Lung (tissue), 12 donors: ENCODE data around the gene HOXB7. TPM values are rescaled to one million over a fixed set of nuclear protein-coding genes. Genes with fewer than 3 reads are reported as not detected.

ENCODE experiments used
- ATAC-seq: fragments of 200-7000 bp; cut with Tn5 transposase; one replicate; pipeline ENCODE4 v1.9.1; 2020; ENCODE audit warnings: moderate number of reproducible peaks; ENCODE audit not compliant: insufficient read depth, low FRiP score
- DNase-seq, 3 donors: peaks; one replicate each; pipeline ENCODE4 v3.0.0-alpha.2; 2013 to 2017
- H3K27ac ChIP-seq, 2 donors: one replicate each; pipeline ENCODE4 v1.5.1; 2013; ENCODE audit warnings: mild to moderate bottlenecking in 2 of 2, moderate library complexity in 2 of 2, control low read depth in 1 of 2, inconsistent platforms in 1 of 2, low read depth in 1 of 2, low read length in 1 of 2
- H3K27me3 ChIP-seq, 3 donors: one replicate each; pipeline ENCODE4 v1.5.1; 2013; ENCODE audit warnings: low read length in 2 of 3; ENCODE audit not compliant: control insufficient read depth in 3 of 3, insufficient read depth in 3 of 3
- H3K36me3 ChIP-seq, 4 donors: one replicate each; pipeline ENCODE4 v1.5.1; 2013; ENCODE audit warnings: low read length in 4 of 4, mild to moderate bottlenecking in 1 of 4, moderate library complexity in 1 of 4; ENCODE audit not compliant: control insufficient read depth in 4 of 4, insufficient read depth in 4 of 4
- H3K4me1 ChIP-seq, 5 donors: one replicate each; pipeline ENCODE4 v1.5.1; 2013; ENCODE audit warnings: low read length in 5 of 5, mild to moderate bottlenecking in 2 of 5, moderate library complexity in 1 of 5; ENCODE audit not compliant: control insufficient read depth in 5 of 5, insufficient read depth in 5 of 5
- H3K4me3 ChIP-seq: one replicate; pipeline ENCODE4 v1.5.1; 2013; ENCODE audit warnings: mild to moderate bottlenecking, control low read depth, moderate library complexity
- H3K9ac ChIP-seq, 2 donors: one replicate each; pipeline ENCODE4 v1.5.1; 2013; ENCODE audit warnings: low read length in 2 of 2, control low read depth in 1 of 2; ENCODE audit not compliant: insufficient read depth in 1 of 2
- H3K9me3 ChIP-seq, 4 donors: one replicate each; pipeline ENCODE4 v1.5.1; 2013; ENCODE audit warnings: low read length in 3 of 4, mild to moderate bottlenecking in 1 of 4, moderate library complexity in 1 of 4; ENCODE audit not compliant: control insufficient read depth in 4 of 4, insufficient read depth in 3 of 4
- WGBS, 2 donors: extraction: QIAGEN DNeasy Blood & Tissue Kit; methylation state at CpG; one replicate each; pipeline ENCODE4 v1.1.7; 2013; 5-methylcytosine and 5-hydroxymethylcytosine counted together
- polyA plus RNA-seq, 2 donors: library from polyadenylated mRNA; stranded (reverse); fragments of 200-250 nt; gene quantifications; one replicate each; pipeline ENCODE4 v1.2.1, GENCODE V29; 2013
- total RNA-seq, 2 donors: library from RNA; depleted of rRNA in 1 of 2; stranded (reverse); fragments of >200 nt in 1 of 2; gene quantifications; one replicate each; pipeline ENCODE4 v1.2.1, GENCODE V29; 2014 to 2021
- TF ChIP-seq, protein P1 (sequence below): IDR thresholded peaks from 2 replicates; pipeline ENCODE4 v1.5.1; 2012; ENCODE audit warnings: mild to moderate bottlenecking; ENCODE audit errors: control extremely low read depth, extremely low read depth
- donor health status: control.
- donor health status: control.
- donor health status: Bipolar disorder and iron deficiency.
- donor health status: healthy.
- donor health status: DM: yes; HTN: yes; CAD: no.

The HOXB7 gene
- total and polyA plus RNA-seq, 4 donors: 0.43 to 3.3 (median 2.3) TPM

- Histone ChIP-seq H3K9me3 (no peaks in the 10 kb centered on the region), H3K4me1 (peaks cover 0 to 58% (median 6%) of the 10 kb centered on the region in 5 donors), H3K9ac (peak overlapping the region; percentile 46 to 99), H3K27ac (peak overlapping the region in 1 of 2 donors; percentile 55), H3K36me3 (peaks cover 0 to 19% (median 3%) of the 10 kb centered on the region in 4 donors), H3K27me3 (peaks cover 7 to 68% (median 11%) of the 10 kb centered on the region in 3 donors), H3K4me3 (no peak overlapping the region)
- peak; percentile 66 for ATAC-seq
- peak; percentile 97 to 100 (median 99) for DNase-seq
- TF ChIP-seq, protein P1, sequence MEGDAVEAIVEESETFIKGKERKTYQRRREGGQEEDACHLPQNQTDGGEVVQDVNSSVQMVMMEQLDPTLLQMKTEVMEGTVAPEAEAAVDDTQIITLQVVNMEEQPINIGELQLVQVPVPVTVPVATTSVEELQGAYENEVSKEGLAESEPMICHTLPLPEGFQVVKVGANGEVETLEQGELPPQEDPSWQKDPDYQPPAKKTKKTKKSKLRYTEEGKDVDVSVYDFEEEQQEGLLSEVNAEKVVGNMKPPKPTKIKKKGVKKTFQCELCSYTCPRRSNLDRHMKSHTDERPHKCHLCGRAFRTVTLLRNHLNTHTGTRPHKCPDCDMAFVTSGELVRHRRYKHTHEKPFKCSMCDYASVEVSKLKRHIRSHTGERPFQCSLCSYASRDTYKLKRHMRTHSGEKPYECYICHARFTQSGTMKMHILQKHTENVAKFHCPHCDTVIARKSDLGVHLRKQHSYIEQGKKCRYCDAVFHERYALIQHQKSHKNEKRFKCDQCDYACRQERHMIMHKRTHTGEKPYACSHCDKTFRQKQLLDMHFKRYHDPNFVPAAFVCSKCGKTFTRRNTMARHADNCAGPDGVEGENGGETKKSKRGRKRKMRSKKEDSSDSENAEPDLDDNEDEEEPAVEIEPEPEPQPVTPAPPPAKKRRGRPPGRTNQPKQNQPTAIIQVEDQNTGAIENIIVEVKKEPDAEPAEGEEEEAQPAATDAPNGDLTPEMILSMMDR: peak; percentile 89
- WGBS, 2 donors: 9 to 16% methylated on average over 36 to 37 of the region's 37 CpGs
Observed at GRCh38 chr17:48593840-48594537, 16.8 kb downstream of the HOXB7 start.

DNA sequence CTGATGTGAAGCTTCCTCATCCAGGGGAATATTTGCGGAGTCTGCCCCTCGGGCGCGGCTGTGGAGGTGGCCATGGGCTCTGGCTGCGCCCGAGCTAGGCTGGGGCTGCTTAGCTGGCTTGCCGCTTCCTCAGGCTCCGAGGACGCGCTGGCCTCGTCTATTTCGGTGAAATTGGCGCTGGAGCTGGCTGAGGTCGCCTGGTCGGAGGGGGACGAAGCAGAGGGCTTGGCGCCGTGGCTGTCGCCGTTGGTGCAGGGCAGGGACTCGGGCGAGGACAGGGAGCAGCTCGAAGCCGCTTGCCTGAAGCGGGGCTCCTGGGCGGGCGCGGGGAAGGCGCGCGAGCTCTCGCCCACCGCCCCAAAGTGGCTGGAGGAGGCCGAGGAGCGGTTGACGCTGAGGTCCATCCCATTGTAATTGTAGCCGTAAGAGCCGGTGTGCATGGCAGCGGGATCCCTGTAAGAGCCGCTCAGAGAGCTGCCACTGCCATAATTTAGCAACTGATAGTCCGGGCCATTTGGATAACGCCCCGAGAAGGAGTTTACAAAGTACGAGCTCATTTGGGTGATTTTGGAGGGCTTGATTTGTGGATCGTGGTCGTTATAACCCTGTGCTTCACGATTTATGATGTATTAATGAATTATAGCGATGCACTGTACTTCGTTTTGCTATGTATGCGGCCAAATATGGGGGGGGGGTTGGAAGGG lies 17.5 kb downstream of the HOXB7 start, which contains the start of gene HOXB5:
HOXB5 (minus strand) TSS at position 654 of the 704 bp plus-strand sequence; CDS start at position 557, 97 bp downstream.
- DNase-seq: no peak
- Histone ChIP-seq H3K4me1 (peaks cover 0 to 58% (median 6%) of the 10 kb centered on the region in 5 donors), H3K9ac (peak within 1 kb of the TSS; percentile 91 to 99), H3K4me3 (peak within 1 kb of the TSS; percentile 16), H3K9me3 (no peaks in the 10 kb centered on the region), H3K27ac (peak within 1 kb of the TSS in 1 of 2 donors; percentile 78), H3K36me3 (peaks cover 0 to 19% (median 3%) of the 10 kb centered on the region in 4 donors), H3K27me3 (peaks cover 3 to 68% (median 11%) of the 10 kb centered on the region in 3 donors)
- ATAC-seq: no peak
- 0 to 2% methylated on average over 50 of the region's 50 CpGs for WGBS, 2 donors
- TF ChIP-seq, protein P1: no peak

DNA sequence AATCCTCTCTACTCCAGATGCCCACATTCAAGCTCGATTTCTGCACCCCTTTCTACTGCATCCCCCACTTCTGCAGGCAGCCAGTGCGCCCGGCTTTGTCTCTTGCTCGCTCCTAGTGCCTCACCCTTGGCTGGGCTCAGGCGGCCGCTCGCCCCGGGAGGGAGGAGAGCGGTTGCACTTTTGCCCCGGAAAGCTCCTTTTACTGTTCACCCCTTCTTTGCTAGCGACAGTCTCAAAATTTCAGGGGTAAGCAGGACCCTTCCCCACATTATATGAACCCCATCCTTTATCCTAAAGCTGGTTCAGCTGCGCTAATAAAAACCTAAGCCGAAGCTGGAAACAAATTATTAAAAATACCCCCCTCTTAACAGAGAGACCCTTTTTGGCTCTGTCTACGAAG lies 18.2 kb downstream of the HOXB7 start:
- H3K27ac ChIP-seq: peak overlapping the region in 1 of 2 donors; percentile 69
- H3K9ac ChIP-seq: peak overlapping the region; percentile 91 to 99
- ATAC-seq: no peak
- DNase-seq: peak in 1 of 3 donors; percentile 40
- H3K9me3 ChIP-seq: no peaks in the 10 kb centered on the region
- H3K4me3 ChIP-seq: peak overlapping the region; percentile 16
- peaks cover 3 to 74% (median 11%) of the 10 kb centered on the region in 3 donors for H3K27me3 ChIP-seq
- WGBS, 2 donors: 3 to 5% methylated on average over 14 of the region's 14 CpGs
- H3K36me3 ChIP-seq: peaks cover 0 to 19% (median 3%) of the 10 kb centered on the region in 4 donors
- TF ChIP-seq, protein P1: no peak
- H3K4me1 ChIP-seq: peaks cover 0 to 62% (median 6%) of the 10 kb centered on the region in 5 donors
